ENCODE measurements around the gene MAD1L1.
A peak's percentile ranks its signal among the peaks of the same experiment; 100 is the strongest.

The MAD1L1 gene

DNA sequence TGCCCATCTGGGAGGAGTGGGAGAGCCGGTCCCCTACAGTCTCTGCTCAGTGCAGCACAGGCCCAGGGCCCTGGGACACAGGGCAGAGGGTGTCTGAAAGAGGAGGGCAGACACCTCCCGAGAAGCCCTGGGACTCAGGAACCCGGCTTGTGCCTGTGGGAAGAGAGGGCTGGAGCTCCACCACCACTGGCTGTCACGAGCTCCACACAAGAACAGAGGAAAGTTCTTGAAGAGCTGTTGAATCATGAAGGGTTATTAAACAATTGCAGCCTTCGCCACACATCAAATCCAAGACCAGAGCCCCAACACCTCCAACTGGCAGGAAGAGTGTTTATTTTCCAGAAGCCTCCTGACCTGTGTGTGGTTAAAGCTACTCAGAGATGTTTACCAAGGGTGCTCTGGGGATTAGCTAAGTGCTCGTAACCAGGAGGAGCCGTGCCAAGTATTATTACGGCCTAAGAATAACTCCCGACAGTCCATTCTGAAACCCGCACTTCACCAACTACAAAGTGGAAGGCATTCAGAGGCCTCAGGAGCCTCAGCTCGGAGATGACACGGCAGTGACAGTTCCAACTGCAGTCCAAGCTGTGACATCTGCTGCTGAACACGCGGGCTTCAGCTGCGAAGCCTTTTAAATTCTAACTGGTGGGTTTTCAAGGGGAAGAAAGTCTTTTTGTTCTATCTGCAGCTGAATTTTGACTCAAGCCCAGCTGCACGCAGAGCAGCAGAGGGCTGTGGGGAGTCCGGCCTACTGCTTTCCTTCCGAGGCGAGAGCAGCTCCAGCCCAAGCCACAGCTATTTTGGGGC lies 75.1 kb downstream of the MAD1L1 start (continued):
- TF ChIP-seq ZNF837 (tag by site-specific recombination; IDR thresholded peaks at IDR 0.05) (no peak), ZNF623 (tag by site-specific recombination; IDR thresholded peaks at IDR 0.05) (no peak), ZNF202 (tag by site-specific recombination; IDR thresholded peaks at IDR 0.05; ENCODE audit: borderline replicate concordance) (no peak), BCL11A (tag by site-specific recombination; IDR thresholded peaks at IDR 0.05; ENCODE audit: low read depth) (peak; percentile 89; the same call in 1 of the 2 replicates), ZNF223 (tag by site-specific recombination; IDR thresholded peaks at IDR 0.05) (no peak), OVOL3 (tag by site-specific recombination; IDR thresholded peaks at IDR 0.05) (no peak), ZNF266 (tag by site-specific recombination; IDR thresholded peaks at IDR 0.05; ENCODE audit: low read depth) (no peak), WT1 (tag by site-specific recombination; IDR thresholded peaks at IDR 0.05) (peak; percentile 94), ZNF423 (tag by site-specific recombination; IDR thresholded peaks at IDR 0.05) (peak; percentile 59; the same call in 1 of the 2 replicates), ZNF510 (tag by site-specific recombination; IDR thresholded peaks at IDR 0.05; ENCODE audit: insufficient replicate concordance) (no peak), ZNF302 (tag by site-specific recombination; IDR thresholded peaks at IDR 0.05; ENCODE audit: low read depth) (no peak)
- TF ChIP-seq, protein P1, sequence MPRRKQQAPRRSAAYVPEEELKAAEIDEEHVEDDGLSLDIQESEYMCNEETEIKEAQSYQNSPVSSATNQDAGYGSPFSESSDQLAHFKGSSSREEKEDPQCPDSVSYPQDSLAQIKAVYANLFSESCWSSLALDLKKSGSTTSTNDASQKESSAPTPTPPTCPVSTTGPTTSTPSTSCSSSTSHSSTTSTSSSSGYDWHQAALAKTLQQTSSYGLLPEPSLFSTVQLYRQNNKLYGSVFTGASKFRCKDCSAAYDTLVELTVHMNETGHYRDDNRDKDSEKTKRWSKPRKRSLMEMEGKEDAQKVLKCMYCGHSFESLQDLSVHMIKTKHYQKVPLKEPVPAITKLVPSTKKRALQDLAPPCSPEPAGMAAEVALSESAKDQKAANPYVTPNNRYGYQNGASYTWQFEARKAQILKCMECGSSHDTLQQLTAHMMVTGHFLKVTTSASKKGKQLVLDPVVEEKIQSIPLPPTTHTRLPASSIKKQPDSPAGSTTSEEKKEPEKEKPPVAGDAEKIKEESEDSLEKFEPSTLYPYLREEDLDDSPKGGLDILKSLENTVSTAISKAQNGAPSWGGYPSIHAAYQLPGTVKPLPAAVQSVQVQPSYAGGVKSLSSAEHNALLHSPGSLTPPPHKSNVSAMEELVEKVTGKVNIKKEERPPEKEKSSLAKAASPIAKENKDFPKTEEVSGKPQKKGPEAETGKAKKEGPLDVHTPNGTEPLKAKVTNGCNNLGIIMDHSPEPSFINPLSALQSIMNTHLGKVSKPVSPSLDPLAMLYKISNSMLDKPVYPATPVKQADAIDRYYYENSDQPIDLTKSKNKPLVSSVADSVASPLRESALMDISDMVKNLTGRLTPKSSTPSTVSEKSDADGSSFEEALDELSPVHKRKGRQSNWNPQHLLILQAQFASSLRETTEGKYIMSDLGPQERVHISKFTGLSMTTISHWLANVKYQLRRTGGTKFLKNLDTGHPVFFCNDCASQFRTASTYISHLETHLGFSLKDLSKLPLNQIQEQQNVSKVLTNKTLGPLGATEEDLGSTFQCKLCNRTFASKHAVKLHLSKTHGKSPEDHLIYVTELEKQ (tag by site-specific recombination; IDR thresholded peaks at IDR 0.05; ENCODE audit: borderline replicate concordance) = peak; percentile 87

DNA sequence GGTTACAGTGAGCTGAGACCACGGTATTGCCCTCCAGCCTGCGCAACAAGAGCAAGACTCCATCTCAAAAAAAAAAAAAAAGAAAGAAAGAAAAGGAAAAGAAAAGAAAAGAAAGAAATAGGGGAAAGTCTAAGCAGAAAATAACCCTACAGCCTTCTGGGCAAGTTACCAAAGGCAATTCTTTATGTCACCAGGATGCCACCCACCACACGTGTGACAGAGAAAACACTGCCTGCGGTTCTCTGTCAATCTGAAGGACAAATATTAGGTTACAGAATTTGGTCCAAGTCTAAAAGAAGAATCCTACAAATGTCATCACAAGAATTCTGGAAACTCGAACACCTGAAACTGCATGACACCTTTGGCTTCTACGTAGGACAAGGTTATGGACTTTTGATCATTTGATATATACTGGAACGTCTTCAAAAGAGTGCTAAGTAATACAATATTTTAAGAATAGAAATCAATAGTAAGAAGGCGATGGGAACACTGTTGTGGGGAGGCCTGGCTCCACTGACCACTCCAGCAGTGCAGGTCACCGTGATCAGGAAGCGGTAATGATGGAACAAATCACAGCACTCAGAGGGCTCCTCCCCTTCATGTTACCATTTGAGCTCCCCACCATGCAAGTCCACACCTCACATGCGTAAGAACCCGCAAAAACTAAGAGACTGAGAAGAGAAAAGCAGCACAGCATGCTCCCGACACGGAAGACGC lies 75.8 kb downstream of the MAD1L1 start:
- ChIA-PET CTCF (interaction anchor here (0.6 to 0.7 kb wide), 2 partner anchors 101 to 191 kb away, joined by 4 to 7 read pairs; no protein-coding TSS in a partner anchor), POLR2A (interaction anchor here (1.0 kb wide), 1 partner anchor 197 kb away, joined by 3 read pairs; the partner anchor contains the start of gene EIF3B)
- no peak for TF ChIP-seq ZNF311 (tag by site-specific recombination; IDR thresholded peaks at IDR 0.05; ENCODE audit: borderline replicate concordance)
- no peak for TF ChIP-seq IKZF3 (tag by site-specific recombination; IDR thresholded peaks at IDR 0.05)
- TF ChIP-seq, protein P2, sequence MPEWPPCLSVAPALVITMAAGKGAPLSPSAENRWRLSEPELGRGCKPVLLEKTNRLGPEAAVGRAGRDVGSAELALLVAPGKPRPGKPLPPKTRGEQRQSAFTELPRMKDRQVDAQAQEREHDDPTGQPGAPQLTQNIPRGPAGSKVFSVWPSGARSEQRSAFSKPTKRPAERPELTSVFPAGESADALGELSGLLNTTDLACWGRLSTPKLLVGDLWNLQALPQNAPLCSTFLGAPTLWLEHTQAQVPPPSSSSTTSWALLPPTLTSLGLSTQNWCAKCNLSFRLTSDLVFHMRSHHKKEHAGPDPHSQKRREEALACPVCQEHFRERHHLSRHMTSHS (tag by site-specific recombination; IDR thresholded peaks at IDR 0.05) = no peak
- TF ChIP-seq GLIS2 (tag by site-specific recombination; IDR thresholded peaks at IDR 0.05) = no peak
- TF ChIP-seq ZNF48 (tag by site-specific recombination; IDR thresholded peaks at IDR 0.05) = no peak
- no peak for TF ChIP-seq FEZF1 (tag by site-specific recombination; IDR thresholded peaks at IDR 0.05)
- TF ChIP-seq, protein P3, sequence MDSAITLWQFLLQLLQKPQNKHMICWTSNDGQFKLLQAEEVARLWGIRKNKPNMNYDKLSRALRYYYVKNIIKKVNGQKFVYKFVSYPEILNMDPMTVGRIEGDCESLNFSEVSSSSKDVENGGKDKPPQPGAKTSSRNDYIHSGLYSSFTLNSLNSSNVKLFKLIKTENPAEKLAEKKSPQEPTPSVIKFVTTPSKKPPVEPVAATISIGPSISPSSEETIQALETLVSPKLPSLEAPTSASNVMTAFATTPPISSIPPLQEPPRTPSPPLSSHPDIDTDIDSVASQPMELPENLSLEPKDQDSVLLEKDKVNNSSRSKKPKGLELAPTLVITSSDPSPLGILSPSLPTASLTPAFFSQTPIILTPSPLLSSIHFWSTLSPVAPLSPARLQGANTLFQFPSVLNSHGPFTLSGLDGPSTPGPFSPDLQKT (IDR thresholded peaks at IDR 0.05; ENCODE audit: borderline replicate concordance, low read depth, low read length) = no peak
- no peak for TF ChIP-seq ZNF416 (tag by site-specific recombination; IDR thresholded peaks at IDR 0.05)
- TF ChIP-seq RBAK (tag by site-specific recombination; IDR thresholded peaks at IDR 0.05) = no peak
- no peak for TF ChIP-seq ZNF404 (tag by site-specific recombination; IDR thresholded peaks at IDR 0.05)
- TF ChIP-seq ZNF571 (tag by site-specific recombination; IDR thresholded peaks at IDR 0.05) = no peak
- no peak for TF ChIP-seq ZNF10 (tag by site-specific recombination; IDR thresholded peaks at IDR 0.05)
- TF ChIP-seq, protein P4, sequence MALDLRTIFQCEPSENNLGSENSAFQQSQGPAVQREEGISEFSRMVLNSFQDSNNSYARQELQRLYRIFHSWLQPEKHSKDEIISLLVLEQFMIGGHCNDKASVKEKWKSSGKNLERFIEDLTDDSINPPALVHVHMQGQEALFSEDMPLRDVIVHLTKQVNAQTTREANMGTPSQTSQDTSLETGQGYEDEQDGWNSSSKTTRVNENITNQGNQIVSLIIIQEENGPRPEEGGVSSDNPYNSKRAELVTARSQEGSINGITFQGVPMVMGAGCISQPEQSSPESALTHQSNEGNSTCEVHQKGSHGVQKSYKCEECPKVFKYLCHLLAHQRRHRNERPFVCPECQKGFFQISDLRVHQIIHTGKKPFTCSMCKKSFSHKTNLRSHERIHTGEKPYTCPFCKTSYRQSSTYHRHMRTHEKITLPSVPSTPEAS (tag by site-specific recombination; IDR thresholded peaks at IDR 0.05) = no peak
- TF ChIP-seq ZNF366 (tag by site-specific recombination; conservative IDR thresholded peaks at IDR 0.05) = no peak
- TF ChIP-seq, protein P5, sequence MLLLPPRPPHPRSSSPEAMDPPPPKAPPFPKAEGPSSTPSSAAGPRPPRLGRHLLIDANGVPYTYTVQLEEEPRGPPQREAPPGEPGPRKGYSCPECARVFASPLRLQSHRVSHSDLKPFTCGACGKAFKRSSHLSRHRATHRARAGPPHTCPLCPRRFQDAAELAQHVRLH (tag by site-specific recombination; IDR thresholded peaks at IDR 0.05) = no peak
- no peak for TF ChIP-seq SCRT2 (tag by site-specific recombination; IDR thresholded peaks at IDR 0.05)
- no peak for TF ChIP-seq ZNF239 (tag by site-specific recombination; IDR thresholded peaks at IDR 0.05)
- Histone ChIP-seq H3K27ac (ENCODE audit: extremely low read depth, low read depth, low read length) (peak overlapping the region; percentile 94), H3K4me1 (ENCODE audit: control insufficient read depth, insufficient read depth, low read length) (peaks cover 26% of the 10 kb centered on the region), H3K4me3 (ENCODE audit: low read depth, low read length) (no peak overlapping the region), H3K9me3 (ENCODE audit: control insufficient read depth, insufficient read depth, low read depth, low read length) (no peaks in the 10 kb centered on the region), H3K36me3 (ENCODE audit: control insufficient read depth in 2 of 2, insufficient read depth in 1 of 2, low read length in 2 of 2) (no peaks in the 10 kb centered on the region; a peak in 1 of 3 replicates)

Data from HEK293 (cell line).